GM21576 (cell line): ENCODE measurements around the gene SP8.
"Not testable (repeated sequence)": the region's sequence is repeated elsewhere in the genome, so short reads cannot be mapped to it uniquely, and the experiment has no call there.

Experiments used
- ATAC-seq: cut with Tn5 transposase; IDR thresholded peaks from one replicate; pipeline ENCODE4 v1.9.1; 2021; ENCODE audit warnings: mild to moderate bottlenecking, moderate library complexity; ENCODE audit not compliant: unreplicated experiment

SP8 gene

GRCh38 chr7:20786779-20787659 is at the start of gene SP8:
Gene SP8, minus strand, starts transcription at chr7:20786886. Its CDS starts 88 bp downstream, at chr7:20786798.
- no peak for ATAC-seq

- peak; percentile 77 for ATAC-seq
These were observed 49.7 kb upstream of the SP8 start for GRCh38 chr7:20836424-20836823.

GRCh38 chr7:20835111-20835750 is 48.5 kb upstream of the SP8 start:
- ATAC-seq: no peak

GRCh38 chr7:20834656-20835055 is 48.0 kb upstream of the SP8 start:
- no peak for ATAC-seq

- ATAC-seq: no peak
These were observed 45.3 kb upstream of the SP8 start for GRCh38 chr7:20831956-20832355.

- ATAC-seq: no peak
These were observed 44.8 kb upstream of the SP8 start for GRCh38 chr7:20831451-20831850.

GRCh38 chr7:20828947-20829346 is 42.3 kb upstream of the SP8 start:
- no peak for ATAC-seq

- no peak for ATAC-seq
These were observed 40.5 kb upstream of the SP8 start for GRCh38 chr7:20827172-20827571.

- no peak for ATAC-seq
These were observed 39.6 kb upstream of the SP8 start for GRCh38 chr7:20826243-20826642.

- ATAC-seq: no peak
These were observed 38.9 kb upstream of the SP8 start for GRCh38 chr7:20825555-20825954.

GRCh38 chr7:20821390-20821789 is 34.7 kb upstream of the SP8 start:
- not testable (repeated sequence) for ATAC-seq

- ATAC-seq: no peak
These were observed 29.8 kb upstream of the SP8 start for GRCh38 chr7:20816372-20816959.

- no peak for ATAC-seq
These were observed 17.7 kb upstream of the SP8 start for GRCh38 chr7:20804345-20804744.

GRCh38 chr7:20799566-20800366 is 13.1 kb upstream of the SP8 start:
- no peak for ATAC-seq

GRCh38 chr7:20798694-20799121 is 12.0 kb upstream of the SP8 start:
- ATAC-seq: no peak

GRCh38 chr7:20798081-20798693 is 11.5 kb upstream of the SP8 start:
- ATAC-seq: peak; percentile 80

- peak; percentile 66 for ATAC-seq
These were observed 10.9 kb upstream of the SP8 start for GRCh38 chr7:20797462-20798080.

GRCh38 chr7:20797042-20797461 is 10.4 kb upstream of the SP8 start:
- ATAC-seq: no peak

GRCh38 chr7:20796500-20796899 is 9.8 kb upstream of the SP8 start:
- no peak for ATAC-seq

GRCh38 chr7:20795881-20796280 is 9.2 kb upstream of the SP8 start:
- ATAC-seq: no peak
